Vagina (tissue), 2 donors: ENCODE results near the gene SEC24A. TPM values are rescaled to one million over a fixed set of nuclear protein-coding genes. Genes with fewer than 3 reads are reported as not detected.
"Not testable (repeated sequence)": the region's sequence is repeated elsewhere in the genome, so short reads cannot be mapped to it uniquely, and the experiment has no call there.

ENCODE experiments used
- DNase-seq, 2 donors: peaks; one replicate each; pipeline ENCODE4 v3.0.0-alpha.2; 2017; ENCODE audit errors: extremely low spot score in 2 of 2
- H3K27ac ChIP-seq: fragments of 200-600 bp; sonication (generic); one replicate; pipeline ENCODE4 v1.5.1; 2019
- H3K27me3 ChIP-seq: fragments of 200-600 bp; sonication (generic); one replicate; pipeline ENCODE4 v1.5.1; 2019
- H3K36me3 ChIP-seq, 2 donors: fragments of 200-600 bp; sonication (generic); one replicate each; pipeline ENCODE4 v1.5.1; 2017 to 2019
- H3K4me1 ChIP-seq: fragments of 200-600 bp; sonication (generic); one replicate; pipeline ENCODE4 v1.5.1; 2019
- H3K4me3 ChIP-seq, 2 donors: fragments of 200-600 bp; sonication (generic); 1 replicate in 1 of 2; 2 replicates in 1 of 2; pipeline ENCODE4 v1.5.1; 2016 to 2019
- H3K9me3 ChIP-seq: fragments of 200-600 bp; sonication (generic); one replicate; pipeline ENCODE4 v1.5.1; 2019
- POLR2A ChIP-seq, 2 donors: fragments of 450-650 bp; IDR thresholded peaks; one replicate each; pipeline ENCODE4 v1.6.1; 2017; ENCODE audit warnings: antibody characterized with exemption in 2 of 2, mild to moderate bottlenecking in 2 of 2, moderate library complexity in 2 of 2
- POLR2AphosphoS5 ChIP-seq, 2 donors: sonication (generic); formaldehyde crosslinking; IDR thresholded peaks; one replicate each; pipeline ENCODE4 v1.9.0; 2017; ENCODE audit warnings: antibody characterized with exemption in 2 of 2, mild to moderate bottlenecking in 2 of 2, low read depth in 1 of 2; ENCODE audit not compliant: insufficient read depth in 1 of 2
- intact Hi-C: fragments of 100-400 bp; cut with DNase I; formaldehyde crosslinking; loops from one replicate; pipeline ENCODE4 v1.15.1; 2023
- total RNA-seq: library from RNA; depleted of rRNA; stranded (reverse); fragments of >200 nt; gene quantifications from one replicate; pipeline ENCODE4 v1.2.3, GENCODE V29; 2016
- TF ChIP-seq, protein P1 (sequence below), 3 experiments: fragments of 450-650 bp in 2 of 3; fragments of 200-600 bp in 1 of 3; sonication (generic) in 1 of 3; IDR thresholded peaks; one replicate each; pipeline ENCODE4 v1.5.1; 2017 to 2019; ENCODE audit warnings: antibody characterized with exemption in 3 of 3, mild to moderate bottlenecking in 2 of 3, moderate library complexity in 2 of 3

SEC24A gene
- 11.3 TPM for total RNA-seq

DNA sequence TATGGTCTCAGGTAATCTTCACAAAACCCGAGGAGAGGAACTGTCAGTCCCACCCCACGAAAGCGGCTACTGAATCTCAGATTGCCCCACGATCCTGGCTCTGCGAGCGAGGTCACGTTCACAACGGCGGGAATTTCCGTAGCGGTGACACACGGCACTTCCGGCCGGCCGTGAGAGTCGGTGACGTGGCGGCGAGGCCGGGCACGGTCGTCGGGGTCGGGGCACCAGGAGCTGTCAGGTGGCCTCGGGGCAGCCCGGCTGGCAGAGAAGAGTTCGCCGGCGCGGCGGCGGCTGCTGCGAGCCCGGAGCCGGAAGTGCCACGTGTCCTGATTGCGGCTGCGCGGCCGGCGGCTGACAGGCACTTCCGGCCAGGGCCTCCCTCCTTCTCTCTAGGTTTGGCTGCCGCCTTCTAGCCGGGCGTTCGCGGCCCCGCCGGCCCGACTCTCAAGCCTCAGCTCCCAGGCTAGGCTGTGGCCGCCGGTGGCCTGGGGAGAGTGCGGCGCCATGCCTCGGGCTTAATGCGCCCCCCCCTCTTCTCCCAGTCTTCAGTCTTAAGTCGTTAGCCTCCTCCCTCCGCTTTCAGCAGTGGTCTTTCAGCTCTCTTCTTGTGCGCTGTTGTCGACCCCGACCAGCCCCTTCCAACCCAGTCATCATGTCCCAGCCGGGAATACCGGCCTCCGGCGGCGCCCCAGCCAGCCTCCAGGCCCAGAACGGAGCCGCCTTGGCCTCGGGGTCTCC is at the start of gene SEC24A:
SEC24A (plus strand) TSS at position 361 of the 738 bp plus-strand sequence; CDS start at position 653, 292 bp downstream.
- intact Hi-C loops, result no loop called here
- H3K9me3 ChIP-seq, result no peaks in the 10 kb centered on the region
- H3K27me3 ChIP-seq, result no peaks in the 10 kb centered on the region
- DNase-seq, result peak in 1 of 2 donors; percentile 89
- H3K4me3 ChIP-seq, result peak within 1 kb of the TSS; percentile 70 to 97
- TF ChIP-seq, protein P1, sequence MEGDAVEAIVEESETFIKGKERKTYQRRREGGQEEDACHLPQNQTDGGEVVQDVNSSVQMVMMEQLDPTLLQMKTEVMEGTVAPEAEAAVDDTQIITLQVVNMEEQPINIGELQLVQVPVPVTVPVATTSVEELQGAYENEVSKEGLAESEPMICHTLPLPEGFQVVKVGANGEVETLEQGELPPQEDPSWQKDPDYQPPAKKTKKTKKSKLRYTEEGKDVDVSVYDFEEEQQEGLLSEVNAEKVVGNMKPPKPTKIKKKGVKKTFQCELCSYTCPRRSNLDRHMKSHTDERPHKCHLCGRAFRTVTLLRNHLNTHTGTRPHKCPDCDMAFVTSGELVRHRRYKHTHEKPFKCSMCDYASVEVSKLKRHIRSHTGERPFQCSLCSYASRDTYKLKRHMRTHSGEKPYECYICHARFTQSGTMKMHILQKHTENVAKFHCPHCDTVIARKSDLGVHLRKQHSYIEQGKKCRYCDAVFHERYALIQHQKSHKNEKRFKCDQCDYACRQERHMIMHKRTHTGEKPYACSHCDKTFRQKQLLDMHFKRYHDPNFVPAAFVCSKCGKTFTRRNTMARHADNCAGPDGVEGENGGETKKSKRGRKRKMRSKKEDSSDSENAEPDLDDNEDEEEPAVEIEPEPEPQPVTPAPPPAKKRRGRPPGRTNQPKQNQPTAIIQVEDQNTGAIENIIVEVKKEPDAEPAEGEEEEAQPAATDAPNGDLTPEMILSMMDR (IDR thresholded peaks at IDR 0.05), result no peak
- TF ChIP-seq POLR2A (IDR thresholded peaks at IDR 0.05), result peak in 1 of 2 donors; percentile 70
- TF ChIP-seq POLR2AphosphoS5 (IDR thresholded peaks at IDR 0.05; ENCODE audit: insufficient read depth in 1 of 2, low read depth in 1 of 2), result peak; percentile 41 to 89
- no peaks in the 10 kb centered on the region for H3K36me3 ChIP-seq
- peak within 1 kb of the TSS; percentile 93 for H3K27ac ChIP-seq
- peaks cover 52% of the 10 kb centered on the region for H3K4me1 ChIP-seq

DNA sequence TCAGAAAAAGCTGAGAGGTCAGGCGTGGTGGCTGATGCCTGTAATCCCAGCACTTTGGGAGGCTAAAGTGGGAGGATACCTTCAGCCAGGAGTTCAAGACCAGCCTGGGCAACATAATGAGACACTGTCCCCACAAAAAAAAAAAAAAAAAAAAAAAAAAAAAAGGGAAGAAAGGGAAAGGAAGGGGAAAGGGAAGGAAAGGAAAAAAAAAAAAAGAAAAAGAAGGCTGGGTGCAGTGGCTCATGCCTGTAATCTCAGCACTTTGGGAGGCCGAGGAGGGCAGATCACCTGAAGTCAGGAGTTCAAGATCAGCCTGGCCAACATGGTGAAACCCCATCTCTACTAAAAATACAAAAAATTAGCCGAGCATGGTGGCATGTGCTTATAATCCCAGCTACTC is 48.8 kb upstream of the SEC24A start:
- H3K9me3 ChIP-seq, H3K4me1 ChIP-seq, H3K27ac ChIP-seq, intact Hi-C loops, H3K27me3 ChIP-seq, DNase-seq, H3K36me3 ChIP-seq, H3K4me3 ChIP-seq: not testable (repeated sequence)

DNA sequence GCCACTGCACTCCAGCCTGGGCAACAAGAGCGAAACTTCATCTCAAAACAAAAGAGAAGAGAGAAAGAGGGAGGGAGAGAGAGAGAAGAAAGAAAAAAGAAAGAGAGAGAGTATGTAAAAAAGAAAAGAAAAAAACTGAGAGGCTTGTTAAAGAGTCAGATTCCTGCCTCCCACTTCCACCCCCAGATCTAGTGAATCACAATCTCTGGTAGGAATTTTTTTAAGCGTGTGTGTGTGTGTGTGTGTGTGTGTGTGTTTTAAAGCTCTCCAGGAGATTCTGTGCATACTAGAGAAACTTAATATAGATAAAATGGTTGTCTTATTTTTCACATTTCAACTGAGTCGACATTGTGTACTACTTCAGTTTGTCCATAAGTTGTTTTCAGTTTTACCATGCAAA is 48.0 kb upstream of the SEC24A start:
- TF ChIP-seq POLR2AphosphoS5 (IDR thresholded peaks at IDR 0.05; ENCODE audit: insufficient read depth in 1 of 2, low read depth in 1 of 2) (no peak), POLR2A (IDR thresholded peaks at IDR 0.05) (no peak)
- TF ChIP-seq, protein P1 (IDR thresholded peaks at IDR 0.05), result no peak
- intact Hi-C loops, result no loop called here

GRCh38 chr5:134603059-134603458 is 45.5 kb upstream of the SEC24A start:
- Histone ChIP-seq H3K9me3 (no peaks in the 10 kb centered on the region), H3K4me3 (no peak overlapping the region), H3K4me1 (no peaks in the 10 kb centered on the region), H3K27me3 (no peaks in the 10 kb centered on the region), H3K27ac (no peak overlapping the region), H3K36me3 (peaks cover 0 to 29% of the 10 kb centered on the region in 2 donors)
- TF ChIP-seq, protein P1 (IDR thresholded peaks at IDR 0.05), result no peak
- TF ChIP-seq POLR2AphosphoS5 (IDR thresholded peaks at IDR 0.05; ENCODE audit: insufficient read depth in 1 of 2, low read depth in 1 of 2), result no peak
- intact Hi-C loops, result no loop called here
- DNase-seq, result no peak

More for the DNA sequence above, 48.0 kb upstream of the SEC24A start:
- no peak for DNase-seq
- Histone ChIP-seq H3K36me3 (peaks cover 0 to 5% of the 10 kb centered on the region in 2 donors), H3K27ac (no peak overlapping the region), H3K27me3 (no peaks in the 10 kb centered on the region), H3K4me3 (no peak overlapping the region), H3K4me1 (no peaks in the 10 kb centered on the region), H3K9me3 (no peaks in the 10 kb centered on the region)

- H3K9me3 ChIP-seq, result no peaks in the 10 kb centered on the region
- no peak for DNase-seq
- intact Hi-C loops, result no loop called here
- no peaks in the 10 kb centered on the region for H3K27me3 ChIP-seq
- H3K4me1 ChIP-seq, result no peaks in the 10 kb centered on the region
- H3K4me3 ChIP-seq, result no peak overlapping the region
- TF ChIP-seq, protein P1 (IDR thresholded peaks at IDR 0.05), result no peak
- TF ChIP-seq POLR2A (IDR thresholded peaks at IDR 0.05) (no peak), POLR2AphosphoS5 (IDR thresholded peaks at IDR 0.05; ENCODE audit: insufficient read depth in 1 of 2, low read depth in 1 of 2) (no peak)
- H3K27ac ChIP-seq, result no peak overlapping the region
- peaks cover 0 to 47% of the 10 kb centered on the region in 2 donors for H3K36me3 ChIP-seq
Observed at GRCh38 chr5:134604908-134605307, 43.7 kb upstream of the SEC24A start.
